Osteoblast (primary cell): ENCODE results near the gene SPINK4. TPM values are rescaled to one million over a fixed set of nuclear protein-coding genes. Genes with fewer than 3 reads are reported as not detected.

Source experiments
- DNase-seq: peaks from one replicate; pipeline ENCODE4 v3.0.0; 2011; ENCODE audit warnings: low spot score, mixed read lengths; ENCODE audit not compliant: insufficient read length; ENCODE audit errors: missing footprints
- H2AFZ ChIP-seq: 2 replicates; pipeline ENCODE4 v1.6.0; 2011; ENCODE audit warnings: mild to moderate bottlenecking, low read length
- H3K27ac ChIP-seq: 2 replicates; pipeline ENCODE4 v1.5.1; 2011; ENCODE audit warnings: mild to moderate bottlenecking, low read depth, low read length, moderate library complexity
- H3K27me3 ChIP-seq: 2 replicates; pipeline ENCODE4 v1.6.0; 2012; ENCODE audit warnings: mild to moderate bottlenecking, control low read depth, inconsistent platforms, low read length, moderate library complexity; ENCODE audit not compliant: insufficient read depth
- H3K36me3 ChIP-seq: 2 replicates; pipeline ENCODE4 v1.5.1; 2011; ENCODE audit warnings: mild to moderate bottlenecking, low read length, control low read depth, moderate library complexity; ENCODE audit not compliant: insufficient read depth
- H3K4me1 ChIP-seq: 2 replicates; pipeline ENCODE4 v1.5.1; 2011; ENCODE audit warnings: mild to moderate bottlenecking, low read length, control low read depth, moderate library complexity; ENCODE audit not compliant: insufficient read depth
- H3K4me2 ChIP-seq: 2 replicates; pipeline ENCODE4 v1.6.0; 2011; ENCODE audit warnings: mild to moderate bottlenecking, low read length; ENCODE audit not compliant: insufficient read depth
- H3K4me3 ChIP-seq: fragments of 200-600 bp; sonication (generic); 3 replicates; pipeline ENCODE4 v1.5.1; 2012; ENCODE audit warnings: mild to moderate bottlenecking, low read length, inconsistent platforms; ENCODE audit not compliant: insufficient read depth
- H3K79me2 ChIP-seq: 2 replicates; pipeline ENCODE4 v1.6.0; 2012; ENCODE audit warnings: mild to moderate bottlenecking, low read length, control low read depth, inconsistent platforms; ENCODE audit not compliant: insufficient read depth
- H3K9me3 ChIP-seq: 2 replicates; pipeline ENCODE4 v1.5.1; 2011; ENCODE audit warnings: low read depth, low read length, control low read depth
- H4K20me1 ChIP-seq: 2 replicates; pipeline ENCODE4 v1.6.0; 2012; ENCODE audit warnings: mild to moderate bottlenecking, low read length, control low read depth; ENCODE audit not compliant: insufficient read depth
- CTCF ChIP-seq: IDR thresholded peaks from 2 replicates; pipeline ENCODE4 v1.5.1; 2011; ENCODE audit warnings: mild to moderate bottlenecking, low read depth, low read length, moderate library complexity; ENCODE audit errors: extremely low read depth
- total RNA-seq: library from RNA; depleted of rRNA; stranded (reverse); fragments of >200 nt; gene quantifications from 2 replicates; pipeline ENCODE4 v1.2.3, GENCODE V29; 2012

The SPINK4 gene
- total RNA-seq, 1 donor = not detected

- Histone ChIP-seq H3K4me2 (no peak overlapping the region), H3K79me2 (peaks cover 10% of the 10 kb centered on the region), H4K20me1 (peaks cover 3% of the 10 kb centered on the region), H3K27ac (peak overlapping the region; percentile 39), H3K27me3 (no peaks in the 10 kb centered on the region), H3K4me1 (peaks cover 4% of the 10 kb centered on the region), H3K9me3 (no peaks in the 10 kb centered on the region), H2AFZ (no peak overlapping the region), H3K36me3 (peaks cover 68% of the 10 kb centered on the region), H3K4me3 (no peak overlapping the region)
- no peak for TF ChIP-seq CTCF
- no peak for DNase-seq
Measured at GRCh38 chr9:33273972-33274328, 34.0 kb downstream of the SPINK4 start.

- H4K20me1 ChIP-seq = peaks cover 3% of the 10 kb centered on the region
- H3K4me1 ChIP-seq = no peaks in the 10 kb centered on the region
- H2AFZ ChIP-seq = no peak overlapping the region
- H3K27me3 ChIP-seq = no peaks in the 10 kb centered on the region
- no peak for TF ChIP-seq CTCF
- H3K79me2 ChIP-seq = peaks cover 10% of the 10 kb centered on the region
- DNase-seq = no peak
- no peak overlapping the region for H3K4me2 ChIP-seq
- peaks cover 72% of the 10 kb centered on the region for H3K36me3 ChIP-seq
- H3K9me3 ChIP-seq = no peaks in the 10 kb centered on the region
- H3K4me3 ChIP-seq = no peak overlapping the region
- H3K27ac ChIP-seq = no peak overlapping the region
Measured at GRCh38 chr9:33277484-33277883, 37.5 kb downstream of the SPINK4 start.

GRCh38 chr9:33285502-33285901, 45.5 kb downstream of the SPINK4 start:
- no peak for DNase-seq
- Histone ChIP-seq H3K79me2 (peaks cover under 1% of the 10 kb centered on the region), H2AFZ (no peak overlapping the region), H4K20me1 (no peaks in the 10 kb centered on the region), H3K4me2 (no peak overlapping the region), H3K4me1 (peaks cover 2% of the 10 kb centered on the region), H3K4me3 (no peak overlapping the region), H3K27me3 (no peaks in the 10 kb centered on the region), H3K27ac (no peak overlapping the region), H3K36me3 (peaks cover 16% of the 10 kb centered on the region), H3K9me3 (no peaks in the 10 kb centered on the region)
- TF ChIP-seq CTCF = no peak

GRCh38 chr9:33287087-33287490, 47.1 kb downstream of the SPINK4 start:
- H3K4me2 ChIP-seq = no peak overlapping the region
- no peaks in the 10 kb centered on the region for H3K27me3 ChIP-seq
- TF ChIP-seq CTCF = peak; percentile 89
- peak overlapping the region; percentile 7 for H3K27ac ChIP-seq
- H3K4me3 ChIP-seq = no peak overlapping the region
- peaks cover 12% of the 10 kb centered on the region for H3K4me1 ChIP-seq
- peak overlapping the region; percentile 25 for H2AFZ ChIP-seq
- H4K20me1 ChIP-seq = no peaks in the 10 kb centered on the region
- peak; percentile 92 for DNase-seq
- H3K9me3 ChIP-seq = no peaks in the 10 kb centered on the region
- H3K79me2 ChIP-seq = peaks cover 17% of the 10 kb centered on the region
- H3K36me3 ChIP-seq = peaks cover 5% of the 10 kb centered on the region
